ENCODE results near the gene SYNCRIP.
"Not testable (repeated sequence)": the region's sequence is repeated elsewhere in the genome, so short reads cannot be mapped to it uniquely, and the experiment has no call there.

The SYNCRIP gene

GRCh38 chr6:85642774-85643536 lies at the start of gene SYNCRIP:
TSS of gene SYNCRIP (minus strand) at chr6:85642886. CDS start at chr6:85641439, 1,447 bp downstream.
- DNase-seq, result peak; percentile 99

- no peak for DNase-seq
Measured at GRCh38 chr6:85691478-85691877, 48.8 kb upstream of the SYNCRIP start.

DNA sequence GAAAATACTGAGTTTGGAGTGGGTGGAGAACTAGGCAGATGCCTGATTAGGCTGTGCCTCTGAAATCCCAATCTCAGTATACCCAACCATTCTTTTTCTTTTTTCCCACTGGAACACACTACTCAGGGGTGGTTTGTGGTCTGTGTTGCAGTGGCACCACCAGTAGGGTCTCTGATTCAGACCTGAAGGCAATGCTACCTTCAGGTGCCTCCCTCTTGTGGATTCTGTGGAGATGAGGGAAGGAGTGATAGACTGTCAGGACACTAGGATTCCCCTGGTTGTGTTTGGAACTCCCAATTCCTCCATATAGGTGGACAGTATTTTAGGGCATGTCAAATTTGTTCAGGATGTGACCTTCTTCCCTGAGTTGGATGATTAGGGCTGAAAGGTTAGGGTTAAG lies 47.4 kb upstream of the SYNCRIP start:
- no peak for DNase-seq

DNA sequence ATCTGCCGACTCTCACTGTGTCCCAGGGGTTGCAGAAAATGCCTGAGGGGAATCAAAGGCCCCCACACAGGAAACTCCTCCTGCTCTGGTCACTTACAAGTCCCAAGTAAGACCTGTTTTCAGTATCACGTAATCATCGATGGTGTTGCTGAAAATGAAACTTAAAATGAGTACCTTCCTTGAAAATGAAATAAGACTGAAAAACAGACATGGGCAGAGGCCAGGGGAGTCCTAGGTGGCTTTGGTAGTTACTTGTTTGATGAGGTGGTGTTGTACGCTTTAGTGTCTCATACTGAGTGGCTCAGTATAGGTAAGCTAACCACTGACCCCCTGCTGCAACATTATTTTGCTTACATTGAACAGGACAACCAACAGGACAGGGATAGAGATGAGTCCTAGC lies 43.0 kb upstream of the SYNCRIP start:
- DNase-seq, result no peak

GRCh38 chr6:85684809-85685171 lies 42.1 kb upstream of the SYNCRIP start:
- peak; percentile 63 for DNase-seq

- peak; percentile 67 for DNase-seq
Measured at GRCh38 chr6:85684133-85684808, 41.6 kb upstream of the SYNCRIP start.

DNA sequence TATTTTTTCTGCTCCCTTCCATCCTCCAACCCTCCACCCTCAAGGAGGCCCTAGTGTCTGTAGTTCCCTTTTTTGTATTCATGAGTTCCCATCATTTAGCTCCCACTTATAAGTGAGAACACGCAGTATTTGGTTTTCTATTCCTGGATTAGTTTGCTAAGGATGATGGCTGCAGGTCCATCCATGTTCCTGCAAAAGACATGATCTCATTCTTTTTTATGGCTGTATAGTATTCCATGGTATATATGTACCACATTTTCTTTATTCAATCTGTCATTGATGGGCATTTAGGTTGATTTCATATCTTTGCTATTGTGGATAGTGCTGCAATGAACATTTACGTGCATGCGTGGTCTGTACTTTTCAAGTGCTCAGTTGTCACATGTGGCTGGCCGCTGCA lies 39.2 kb upstream of the SYNCRIP start:
- not testable (repeated sequence) for DNase-seq

DNA sequence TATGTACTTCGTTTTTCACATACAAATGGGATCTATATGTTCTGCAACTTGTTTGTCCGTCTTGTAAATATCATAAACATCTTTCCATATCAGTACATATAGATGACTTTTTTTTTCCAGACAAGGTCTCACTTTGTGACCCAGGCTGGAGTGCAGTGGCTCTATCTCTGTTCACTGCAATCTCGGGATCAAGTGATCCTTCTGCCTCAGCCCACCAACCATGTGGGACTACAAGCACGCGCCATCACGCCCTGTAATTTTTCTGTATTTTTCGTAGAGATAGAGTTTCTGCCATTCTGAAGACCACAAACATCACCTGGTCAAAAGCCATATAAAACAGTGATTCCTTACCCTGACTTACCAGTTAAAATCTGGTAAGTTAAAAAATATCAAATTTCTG lies 37.7 kb upstream of the SYNCRIP start:
- no peak for DNase-seq

DNA sequence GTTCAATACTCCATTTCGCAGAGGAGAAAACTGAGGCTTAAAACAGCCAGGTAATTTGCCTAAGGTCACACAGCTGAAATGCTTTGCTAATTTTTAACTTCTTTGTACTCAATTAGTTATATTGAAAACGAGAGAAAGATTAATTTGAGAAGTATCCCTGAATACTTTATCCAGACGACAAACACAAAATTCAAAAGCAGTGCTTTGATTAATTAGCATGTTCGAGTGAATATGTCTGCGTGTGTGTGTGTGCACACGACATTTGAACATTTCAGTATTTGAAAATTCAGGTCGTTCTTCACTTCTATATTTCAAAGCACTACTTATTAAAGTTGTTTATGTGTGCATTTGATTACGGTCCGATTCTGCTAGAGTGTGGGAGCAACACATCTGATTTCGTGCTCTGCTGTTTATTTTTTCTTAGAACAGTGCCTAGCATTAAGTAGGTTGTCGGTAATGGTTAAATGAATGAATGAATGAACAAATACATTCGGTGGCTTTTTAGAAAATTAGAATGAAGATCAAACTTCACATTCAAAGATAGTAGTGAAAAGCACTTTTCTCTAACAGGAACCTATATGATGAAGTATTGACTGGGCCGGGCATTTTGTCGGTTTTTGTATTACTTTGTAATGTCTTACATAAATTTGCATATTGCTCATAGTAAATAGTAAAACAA lies 36.9 kb upstream of the SYNCRIP start:
- DNase-seq, result peak; percentile 23

DNA sequence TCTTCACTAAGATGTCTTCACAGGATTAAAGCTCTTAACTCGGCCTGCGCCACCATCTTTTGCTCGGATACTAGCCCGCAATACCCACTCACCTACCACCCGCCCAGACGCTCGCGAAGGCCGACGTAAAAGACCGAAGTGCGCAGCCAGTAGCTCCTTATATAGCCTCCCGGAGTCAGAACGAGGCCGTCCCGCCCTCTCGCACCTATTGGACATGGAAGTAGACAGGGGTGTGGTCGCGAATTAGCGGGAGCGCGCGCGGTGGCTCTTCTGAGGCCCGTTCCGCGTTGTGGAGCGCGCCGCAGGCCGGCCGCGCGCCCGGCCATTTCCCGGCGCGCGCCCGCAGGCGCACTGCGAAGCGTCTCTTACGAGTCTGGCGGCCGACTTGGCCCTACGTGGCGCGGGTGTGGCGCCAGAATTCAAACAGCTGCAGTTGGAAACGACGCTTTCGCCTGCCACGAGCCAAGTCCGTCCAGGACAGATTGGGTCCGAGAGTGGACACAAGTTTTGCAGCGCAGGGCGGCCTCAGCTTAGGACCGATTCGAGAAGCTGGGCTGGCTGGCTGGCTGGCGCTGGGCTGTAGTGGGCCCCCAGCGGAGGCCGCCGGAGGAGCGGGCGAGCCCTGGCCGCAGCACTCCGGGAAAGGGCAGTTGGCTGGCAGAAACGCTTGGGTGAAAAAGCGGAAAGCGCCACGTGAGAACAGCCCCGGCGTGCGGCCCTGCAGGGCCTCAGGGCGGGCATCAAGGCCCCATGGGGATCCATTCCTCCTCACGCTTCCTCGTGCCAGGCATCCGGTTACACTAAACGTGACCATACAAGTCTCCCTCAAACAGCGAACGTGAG lies 36.1 kb upstream of the SYNCRIP start:
- peak; percentile 99 for DNase-seq

GRCh38 chr6:85678026-85678601 lies 35.4 kb upstream of the SYNCRIP start:
- DNase-seq, result no peak

- DNase-seq, result peak; percentile 69
Measured at GRCh38 chr6:85677234-85677956, 34.7 kb upstream of the SYNCRIP start.

DNA sequence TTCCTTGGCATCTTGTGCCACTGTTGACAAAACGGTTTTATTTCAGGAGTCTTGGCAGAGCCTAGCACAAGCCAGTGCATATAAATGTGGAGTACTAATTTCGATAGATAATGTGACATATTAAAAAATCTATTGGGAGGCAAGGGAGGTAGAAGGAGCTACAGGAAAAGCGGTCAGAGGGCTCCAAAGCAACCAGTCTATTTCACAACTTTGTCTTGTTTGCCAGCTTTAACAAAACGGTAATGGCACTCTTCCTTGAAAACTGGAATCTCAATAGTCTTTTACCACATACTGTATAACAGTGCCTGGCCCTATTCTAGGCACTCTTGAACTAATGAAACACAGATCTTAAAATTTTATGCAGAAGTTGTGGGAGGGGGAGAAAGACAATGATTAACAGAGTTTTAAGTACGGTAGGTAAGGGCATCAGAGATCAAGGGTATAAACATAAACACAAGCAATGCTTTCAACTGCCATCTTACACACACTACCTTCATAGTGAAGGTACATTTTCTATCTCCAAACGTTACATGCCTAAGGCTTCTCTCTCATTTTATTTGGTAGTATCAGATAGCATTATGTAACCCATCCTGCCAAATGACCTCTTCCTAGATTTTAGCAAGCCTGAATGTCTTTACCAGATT lies 33.5 kb upstream of the SYNCRIP start:
- DNase-seq, result no peak

DNA sequence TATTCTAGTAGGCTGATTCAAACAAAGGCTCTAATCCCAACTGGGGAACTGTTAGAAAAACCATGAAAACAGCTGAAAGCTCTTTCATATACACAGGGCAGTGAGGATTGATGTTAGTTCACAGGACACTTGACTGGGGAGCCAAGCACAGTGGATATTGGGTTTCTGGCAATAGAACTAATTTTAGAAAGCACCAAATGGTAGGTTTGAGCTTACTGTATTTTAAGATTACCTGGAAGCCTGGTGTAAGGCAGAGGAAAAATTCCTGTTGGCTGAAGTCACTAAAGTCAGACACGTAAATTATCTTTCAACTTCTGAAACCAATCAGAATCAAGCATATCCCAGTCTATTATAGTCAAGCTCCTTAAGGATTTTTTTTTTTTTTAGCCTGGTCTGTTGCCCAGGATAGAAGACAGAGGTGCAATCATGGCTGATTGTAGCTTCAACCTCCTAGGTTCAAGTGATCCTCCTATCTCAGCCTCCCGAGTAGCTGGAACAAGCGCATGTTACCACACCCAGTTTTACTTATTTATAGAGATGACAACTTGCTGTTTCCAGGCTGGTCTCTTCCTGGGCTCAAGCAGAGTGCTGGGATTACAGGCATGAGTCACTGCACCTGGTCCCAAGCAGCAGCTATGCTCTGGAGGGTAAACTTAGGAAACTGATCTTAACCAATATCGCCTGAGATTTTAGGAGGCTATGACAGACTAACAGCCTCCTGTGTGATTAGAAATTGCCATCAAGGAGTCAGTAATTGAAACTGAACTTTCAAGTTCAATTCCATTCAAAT lies 32.5 kb upstream of the SYNCRIP start:
- DNase-seq, result no peak

GRCh38 chr6:85674604-85675003 lies 31.9 kb upstream of the SYNCRIP start:
- DNase-seq, result no peak

DNA sequence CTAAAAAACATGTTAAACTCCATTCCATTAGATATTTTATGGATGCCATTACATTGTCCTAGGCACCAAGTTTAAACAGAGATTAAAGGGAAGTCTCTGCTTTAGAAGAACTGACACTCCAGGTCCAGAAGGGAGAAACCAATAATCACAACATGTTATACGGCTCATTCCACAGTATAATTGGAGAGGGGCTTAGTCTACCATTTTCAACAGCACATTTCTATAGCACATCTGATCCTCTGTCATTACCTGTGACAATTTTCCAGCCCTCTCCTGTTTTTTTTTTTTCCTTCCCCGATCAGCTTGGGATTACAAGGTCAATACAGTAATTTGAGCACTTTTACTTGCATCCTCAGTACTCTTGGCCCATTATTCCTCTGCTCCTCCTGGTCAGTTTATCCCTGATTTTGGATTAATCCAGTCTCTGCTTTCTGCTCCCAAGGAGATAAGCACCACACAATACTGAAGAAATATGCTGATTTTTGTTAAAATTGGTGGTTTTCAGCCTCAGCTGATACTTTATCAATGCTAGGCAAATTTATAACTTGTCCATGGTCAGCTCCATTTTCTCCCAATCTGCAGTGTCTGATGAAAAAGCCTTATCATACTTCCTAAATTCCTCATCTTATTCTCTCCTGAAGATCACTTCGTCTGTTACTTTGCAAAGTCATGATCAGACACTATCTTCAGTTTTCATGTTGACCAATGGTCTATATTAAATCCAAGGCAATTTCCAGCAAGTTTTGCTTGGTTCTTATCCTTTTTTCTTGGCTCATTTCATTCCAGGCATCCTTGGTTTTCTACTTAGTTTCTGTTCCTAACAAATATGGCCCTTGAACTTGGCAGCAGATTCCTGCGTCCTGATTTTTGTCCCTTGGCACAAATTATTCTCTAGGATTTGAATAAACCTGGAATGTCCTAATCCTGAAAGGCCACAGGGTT lies 30.8 kb upstream of the SYNCRIP start:
- no peak for DNase-seq

DNA sequence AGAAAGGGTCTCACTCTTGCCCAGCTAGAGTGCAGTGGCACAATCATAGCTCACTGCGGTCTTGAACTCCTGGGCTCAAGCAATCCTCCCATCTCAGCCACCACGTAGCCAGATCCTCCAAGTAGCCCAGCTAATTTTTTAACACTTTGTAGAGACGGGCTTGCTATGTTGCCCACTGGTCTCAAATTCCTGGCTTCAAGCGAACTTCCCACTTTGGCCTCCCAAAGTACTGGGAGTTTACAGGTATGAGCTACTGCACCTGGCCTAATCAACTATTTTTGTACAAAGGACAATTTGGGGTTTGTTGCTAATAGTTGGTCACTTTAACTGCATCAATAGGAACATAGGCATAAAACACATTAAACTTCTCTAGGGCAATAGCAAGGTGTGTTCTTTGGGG lies 29.9 kb upstream of the SYNCRIP start:
- no peak for DNase-seq

DNA sequence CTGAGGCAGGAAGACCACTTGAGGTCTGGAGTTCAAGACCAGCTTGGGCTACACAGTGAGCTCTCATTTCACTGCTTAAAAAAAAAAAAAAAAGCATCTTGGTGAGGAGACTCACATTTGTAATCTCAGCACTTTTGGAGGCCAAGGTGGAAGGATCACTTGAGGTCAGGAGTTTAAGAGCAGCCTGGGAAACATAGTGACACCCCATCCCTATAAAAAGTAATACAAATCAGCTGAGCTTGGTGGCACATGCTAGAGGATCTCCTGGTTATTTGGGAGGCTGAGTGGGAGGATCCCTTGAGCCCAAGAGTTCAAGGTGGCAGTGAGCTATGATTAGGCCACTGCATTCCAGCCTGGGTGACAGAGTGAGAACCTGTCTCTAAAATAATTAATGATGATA lies 29.4 kb upstream of the SYNCRIP start:
- DNase-seq, result no peak

DNA sequence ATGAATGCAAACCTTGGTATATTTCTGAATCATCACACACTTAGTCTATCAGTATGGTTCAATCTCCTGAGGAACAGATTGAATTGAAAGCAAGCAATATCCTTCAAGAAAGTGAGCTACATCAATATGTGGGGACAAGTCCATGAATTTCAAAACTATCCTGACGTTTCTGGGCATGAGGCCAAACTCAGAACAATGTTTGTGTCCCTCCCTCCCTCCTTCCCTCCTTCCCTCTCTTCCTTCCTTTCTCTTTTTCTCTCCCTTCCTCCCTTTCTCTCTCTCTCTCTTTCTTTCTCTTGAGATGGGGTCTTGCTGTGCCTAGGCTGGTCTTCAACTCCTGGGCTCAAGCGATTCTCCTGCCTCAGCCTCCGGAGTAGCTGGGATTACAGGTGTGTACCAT lies 27.9 kb upstream of the SYNCRIP start:
- no peak for DNase-seq
